A673 (cell line): ENCODE data around the gene GPT2. TPM values are rescaled to one million over a fixed set of nuclear protein-coding genes. Genes with fewer than 3 reads are reported as not detected.

ENCODE experiments used
- BruUV-seq: library from RNA; stranded (reverse); fragments of 400-500 nt; replicated peaks from 2 replicates; lab custom pipeline; 2021; lab: Mats Ljungman, UMichigan
- CTCF ChIA-PET: fragments of 300-600 bp; sonication (Branson Sonifier 250); formaldehyde crosslinking; loops from one replicate; lab custom pipeline; 2022; ENCODE audit warnings: antibody characterized with exemption; lab: Charles Lee
- POLR2A ChIA-PET: fragments of 300-600 bp; sonication (Branson Sonifier 250); formaldehyde crosslinking; loops from one replicate; lab custom pipeline; 2022; ENCODE audit warnings: antibody characterized with exemption; ENCODE audit not compliant: low non-redundant PET; lab: Charles Lee
- DNase-seq: peaks from one replicate; pipeline ENCODE4 v3.0.0-alpha.2; 2015; ENCODE audit warnings: low spot score
- H3K27ac ChIP-seq: fragments of 200-600 bp; sonication (generic); 2 replicates; pipeline ENCODE4 v1.5.1; 2016; ENCODE audit warnings: mixed run types, low read depth, mild to moderate bottlenecking, mixed read lengths, antibody characterized with exemption, low read length; ENCODE audit not compliant: poor library complexity, severe bottlenecking
- H3K27me3 ChIP-seq: fragments of 200-600 bp; sonication (generic); replicated peaks from 2 replicates; pipeline ENCODE4 v1.6.1; 2017; ENCODE audit warnings: mixed run types, low read depth, mild to moderate bottlenecking, mixed read lengths, antibody characterized with exemption, low read length; ENCODE audit not compliant: insufficient read depth, poor library complexity
- H3K36me3 ChIP-seq: fragments of 200-600 bp; sonication (generic); 2 replicates; pipeline ENCODE4 v1.6.1; 2016; ENCODE audit warnings: mixed run types, mild to moderate bottlenecking, mixed read lengths, antibody characterized with exemption, low read length; ENCODE audit not compliant: insufficient read depth, poor library complexity, severe bottlenecking
- H3K4me1 ChIP-seq: fragments of 200-600 bp; sonication (generic); 2 replicates; pipeline ENCODE4 v1.6.1; 2017; ENCODE audit warnings: mixed run types, mild to moderate bottlenecking, mixed read lengths, antibody characterized with exemption, low read length; ENCODE audit not compliant: insufficient read depth, poor library complexity, severe bottlenecking
- H3K4me3 ChIP-seq: fragments of 200-600 bp; sonication (generic); 2 replicates; pipeline ENCODE4 v1.5.1; 2016; ENCODE audit warnings: low read depth, mixed run types, mild to moderate bottlenecking, mixed read lengths, low read length; ENCODE audit not compliant: poor library complexity, severe bottlenecking
- H3K9me3 ChIP-seq: fragments of 200-600 bp; sonication (generic); 2 replicates; pipeline ENCODE4 v1.6.1; 2016; ENCODE audit warnings: mixed run types, low read depth, mild to moderate bottlenecking, mixed read lengths, antibody characterized with exemption, low read length; ENCODE audit not compliant: poor library complexity, severe bottlenecking
- EZH2 ChIP-seq: fragments of 200-600 bp; sonication (generic); IDR thresholded peaks from 2 replicates; pipeline ENCODE4 v1.6.1; 2017; ENCODE audit warnings: borderline replicate concordance, low read depth, mild to moderate bottlenecking, mixed read lengths, antibody characterized with exemption, low read length; ENCODE audit not compliant: poor library complexity, severe bottlenecking
- intact Hi-C: fragments of 100-400 bp; cut with micrococcal nuclease; formaldehyde crosslinking; loops from one replicate; pipeline ENCODE4 v1.10.0; 2022; ENCODE audit not compliant: unreplicated experiment
- total RNA-seq: library from RNA; stranded (reverse); gene quantifications from 2 replicates; pipeline ENCODE4 v1.2.3, GENCODE V29; 2021
- TF ChIP-seq, protein P1 (sequence below): fragments of 300-800, 200-600 bp; sonication (generic); conservative IDR thresholded peaks from 2 replicates; pipeline ENCODE4 v1.5.1; 2017; ENCODE audit warnings: low read depth, mild to moderate bottlenecking, antibody characterized with exemption, low read length, moderate library complexity, mixed read lengths

The GPT2 gene
- total RNA-seq, 1 experiment from 2014 or later: 38.8 TPM

DNA sequence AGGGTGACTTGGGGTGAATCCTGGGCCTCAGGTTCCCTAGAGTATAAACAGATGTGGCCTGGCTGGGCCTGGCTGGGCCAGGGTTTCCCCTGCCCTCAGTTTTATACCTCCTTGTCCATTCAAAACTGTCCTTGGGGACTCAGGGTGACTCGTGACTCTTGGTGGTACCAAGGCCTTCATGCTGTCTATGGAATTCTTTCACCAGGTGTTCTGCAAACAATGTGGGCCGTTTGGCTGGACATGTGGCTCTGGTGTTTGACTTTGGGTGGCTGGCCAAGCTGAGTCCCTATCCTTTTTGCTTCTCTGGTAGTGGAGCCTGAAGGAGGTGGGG, 3.3 kb downstream of the GPT2 start:
- no peak for TF ChIP-seq EZH2
- TF ChIP-seq, protein P1, sequence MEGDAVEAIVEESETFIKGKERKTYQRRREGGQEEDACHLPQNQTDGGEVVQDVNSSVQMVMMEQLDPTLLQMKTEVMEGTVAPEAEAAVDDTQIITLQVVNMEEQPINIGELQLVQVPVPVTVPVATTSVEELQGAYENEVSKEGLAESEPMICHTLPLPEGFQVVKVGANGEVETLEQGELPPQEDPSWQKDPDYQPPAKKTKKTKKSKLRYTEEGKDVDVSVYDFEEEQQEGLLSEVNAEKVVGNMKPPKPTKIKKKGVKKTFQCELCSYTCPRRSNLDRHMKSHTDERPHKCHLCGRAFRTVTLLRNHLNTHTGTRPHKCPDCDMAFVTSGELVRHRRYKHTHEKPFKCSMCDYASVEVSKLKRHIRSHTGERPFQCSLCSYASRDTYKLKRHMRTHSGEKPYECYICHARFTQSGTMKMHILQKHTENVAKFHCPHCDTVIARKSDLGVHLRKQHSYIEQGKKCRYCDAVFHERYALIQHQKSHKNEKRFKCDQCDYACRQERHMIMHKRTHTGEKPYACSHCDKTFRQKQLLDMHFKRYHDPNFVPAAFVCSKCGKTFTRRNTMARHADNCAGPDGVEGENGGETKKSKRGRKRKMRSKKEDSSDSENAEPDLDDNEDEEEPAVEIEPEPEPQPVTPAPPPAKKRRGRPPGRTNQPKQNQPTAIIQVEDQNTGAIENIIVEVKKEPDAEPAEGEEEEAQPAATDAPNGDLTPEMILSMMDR: no peak
- CTCF ChIA-PET: no interaction called here
- BruUV-seq: no TSS peak
- H3K27ac ChIP-seq: no peak overlapping the region
- no peaks in the 10 kb centered on the region for H3K27me3 ChIP-seq
- no peaks in the 10 kb centered on the region for H3K9me3 ChIP-seq
- POLR2A ChIA-PET: no interaction called here
- no peak for DNase-seq
- intact Hi-C loops: no loop called here
- no peak overlapping the region for H3K4me3 ChIP-seq
- H3K36me3 ChIP-seq: no peaks in the 10 kb centered on the region
- H3K4me1 ChIP-seq: peaks cover 21% of the 10 kb centered on the region

- DNase-seq: no peak
- BruUV-seq: no TSS peak
- ChIA-PET CTCF (interaction anchor here (0.7 kb wide), 1 partner anchor 8 kb away, joined by 7 read pairs; no protein-coding TSS in a partner anchor), POLR2A (no interaction called here)
- peaks cover 20% of the 10 kb centered on the region for H3K4me1 ChIP-seq
- no peak for TF ChIP-seq EZH2
- TF ChIP-seq, protein P1: no peak
- no peaks in the 10 kb centered on the region for H3K27me3 ChIP-seq
- no peak overlapping the region for H3K4me3 ChIP-seq
- no peak overlapping the region for H3K27ac ChIP-seq
- intact Hi-C loops: no loop called here
- no peaks in the 10 kb centered on the region for H3K36me3 ChIP-seq
- no peaks in the 10 kb centered on the region for H3K9me3 ChIP-seq
These were observed 5.2 kb downstream of the GPT2 start for GRCh38 chr16:46889245-46889941.

- no peak overlapping the region for H3K4me3 ChIP-seq
- no peaks in the 10 kb centered on the region for H3K36me3 ChIP-seq
- BruUV-seq: no TSS peak
- H3K27ac ChIP-seq: no peak overlapping the region
- H3K9me3 ChIP-seq: no peaks in the 10 kb centered on the region
- peaks cover 20% of the 10 kb centered on the region for H3K4me1 ChIP-seq
- intact Hi-C loops: no loop called here
- no peak for TF ChIP-seq EZH2
- TF ChIP-seq, protein P1: no peak
- DNase-seq: no peak
- ChIA-PET POLR2A (no interaction called here), CTCF (no interaction called here)
- no peaks in the 10 kb centered on the region for H3K27me3 ChIP-seq
These were observed 5.8 kb downstream of the GPT2 start for GRCh38 chr16:46889942-46890300.
